ENCODE results near the gene STIP1. TPM values are rescaled to one million over a fixed set of nuclear protein-coding genes. Genes with fewer than 3 reads are reported as not detected.
A peak's percentile ranks its signal among the peaks of the same experiment; 100 is the strongest.

STIP1 gene
- total RNA-seq, 1 experiment from 2014 or later = 336 TPM

DNA sequence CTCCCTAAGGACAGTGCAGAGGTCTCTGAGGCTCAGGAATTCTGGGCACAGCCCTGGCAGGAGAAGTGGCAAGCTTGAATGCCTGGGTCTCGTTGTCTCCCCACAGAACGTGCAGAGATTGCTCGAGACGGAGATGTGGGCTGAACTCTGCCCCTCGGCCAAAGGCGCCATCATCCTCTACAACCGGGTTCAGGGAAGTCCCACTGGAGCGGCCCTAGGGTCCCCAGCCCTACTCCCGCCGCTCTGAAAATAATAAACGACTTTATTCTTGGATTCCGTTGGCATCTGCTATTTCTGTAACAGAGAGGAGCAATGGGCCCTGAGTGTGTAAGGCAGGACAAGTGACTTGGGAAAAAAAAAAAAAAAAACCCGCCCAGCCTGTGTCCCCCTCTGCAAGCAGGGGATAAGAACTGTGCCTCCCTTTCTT, 43.8 kb downstream of the STIP1 start:
- no peak for ATAC-seq
- Histone ChIP-seq H3K9me2 (ENCODE audit: insufficient read depth) (no peaks in the 10 kb centered on the region), H3K4me3 (replicated peaks in 1 of 2; ENCODE audit: low read depth in 1 of 2, low read length in 2 of 2) (peak overlapping the region; percentile 71 to 89), H2AFZ (ENCODE audit: low read depth, low read length, poor library complexity, severe bottlenecking) (no peak overlapping the region), H3K9ac (ENCODE audit: low read length) (peak overlapping the region; percentile 88), H3K36me3 (ENCODE audit: control insufficient read depth in 1 of 2, insufficient read depth in 2 of 2, low read length in 2 of 2) (no peaks in the 10 kb centered on the region), H3K4me2 (ENCODE audit: low read length) (peak overlapping the region; percentile 99), H3K9me3 (ENCODE audit: control insufficient read depth in 1 of 2, insufficient read depth in 1 of 2, low read depth in 1 of 2, low read length in 2 of 2) (no peaks in the 10 kb centered on the region), H3K27ac (ENCODE audit: low read depth, low read length) (peak overlapping the region; percentile 61), H3K27me3 (ENCODE audit: insufficient read depth, low read length) (no peaks in the 10 kb centered on the region), H3K4me1 (ENCODE audit: control insufficient read depth in 1 of 2, insufficient read depth in 2 of 2, low read length in 2 of 2) (peaks cover 28 to 69% of the 10 kb centered on the region in 2 experiments), H4K20me1 (ENCODE audit: insufficient read depth) (no peaks in the 10 kb centered on the region), H3K79me2 (ENCODE audit: insufficient read depth, low read length) (peaks cover 16% of the 10 kb centered on the region; the same call in 1 of the 2 replicates)
- ChIA-PET RAD21 (ENCODE audit: low non-redundant PET in 1 of 2, low total read pairs in 2 of 2, uncharacterized antibody in 2 of 2, unreplicated experiment in 2 of 2) (no interaction called here), POLR2A (no interaction called here), CTCF (no interaction called here)
- no peak for DNase-seq (ENCODE audit: low read depth, low spot score)
- BruUV-seq (replicated peaks) = no TSS peak
- TF ChIP-seq EZH2phosphoT487 (IDR thresholded peaks at IDR 0.05; ENCODE audit: borderline replicate concordance) = no peak
- TF ChIP-seq FOSL1 (IDR thresholded peaks at IDR 0.05; ENCODE audit: low read depth) = no peak
- TF ChIP-seq, protein P1, sequence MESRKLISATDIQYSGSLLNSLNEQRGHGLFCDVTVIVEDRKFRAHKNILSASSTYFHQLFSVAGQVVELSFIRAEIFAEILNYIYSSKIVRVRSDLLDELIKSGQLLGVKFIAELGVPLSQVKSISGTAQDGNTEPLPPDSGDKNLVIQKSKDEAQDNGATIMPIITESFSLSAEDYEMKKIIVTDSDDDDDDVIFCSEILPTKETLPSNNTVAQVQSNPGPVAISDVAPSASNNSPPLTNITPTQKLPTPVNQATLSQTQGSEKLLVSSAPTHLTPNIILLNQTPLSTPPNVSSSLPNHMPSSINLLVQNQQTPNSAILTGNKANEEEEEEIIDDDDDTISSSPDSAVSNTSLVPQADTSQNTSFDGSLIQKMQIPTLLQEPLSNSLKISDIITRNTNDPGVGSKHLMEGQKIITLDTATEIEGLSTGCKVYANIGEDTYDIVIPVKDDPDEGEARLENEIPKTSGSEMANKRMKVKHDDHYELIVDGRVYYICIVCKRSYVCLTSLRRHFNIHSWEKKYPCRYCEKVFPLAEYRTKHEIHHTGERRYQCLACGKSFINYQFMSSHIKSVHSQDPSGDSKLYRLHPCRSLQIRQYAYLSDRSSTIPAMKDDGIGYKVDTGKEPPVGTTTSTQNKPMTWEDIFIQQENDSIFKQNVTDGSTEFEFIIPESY (IDR thresholded peaks at IDR 0.05; ENCODE audit: extremely low read depth, insufficient replicate concordance, low read length) = no peak
- TF ChIP-seq, protein P2, sequence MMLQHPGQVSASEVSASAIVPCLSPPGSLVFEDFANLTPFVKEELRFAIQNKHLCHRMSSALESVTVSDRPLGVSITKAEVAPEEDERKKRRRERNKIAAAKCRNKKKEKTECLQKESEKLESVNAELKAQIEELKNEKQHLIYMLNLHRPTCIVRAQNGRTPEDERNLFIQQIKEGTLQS (IDR thresholded peaks at IDR 0.05) = no peak
- no peak for TF ChIP-seq EGR1 (IDR thresholded peaks at IDR 0.05; ENCODE audit: low read depth)
- TF ChIP-seq RAD21 (IDR thresholded peaks at IDR 0.05; ENCODE audit: low read depth) = no peak
- TF ChIP-seq, protein P3, sequence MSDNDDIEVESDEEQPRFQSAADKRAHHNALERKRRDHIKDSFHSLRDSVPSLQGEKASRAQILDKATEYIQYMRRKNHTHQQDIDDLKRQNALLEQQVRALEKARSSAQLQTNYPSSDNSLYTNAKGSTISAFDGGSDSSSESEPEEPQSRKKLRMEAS (IDR thresholded peaks at IDR 0.05) = no peak
- no peak for TF ChIP-seq CEBPB (IDR thresholded peaks at IDR 0.05; ENCODE audit: low read depth)
- TF ChIP-seq, protein P4, sequence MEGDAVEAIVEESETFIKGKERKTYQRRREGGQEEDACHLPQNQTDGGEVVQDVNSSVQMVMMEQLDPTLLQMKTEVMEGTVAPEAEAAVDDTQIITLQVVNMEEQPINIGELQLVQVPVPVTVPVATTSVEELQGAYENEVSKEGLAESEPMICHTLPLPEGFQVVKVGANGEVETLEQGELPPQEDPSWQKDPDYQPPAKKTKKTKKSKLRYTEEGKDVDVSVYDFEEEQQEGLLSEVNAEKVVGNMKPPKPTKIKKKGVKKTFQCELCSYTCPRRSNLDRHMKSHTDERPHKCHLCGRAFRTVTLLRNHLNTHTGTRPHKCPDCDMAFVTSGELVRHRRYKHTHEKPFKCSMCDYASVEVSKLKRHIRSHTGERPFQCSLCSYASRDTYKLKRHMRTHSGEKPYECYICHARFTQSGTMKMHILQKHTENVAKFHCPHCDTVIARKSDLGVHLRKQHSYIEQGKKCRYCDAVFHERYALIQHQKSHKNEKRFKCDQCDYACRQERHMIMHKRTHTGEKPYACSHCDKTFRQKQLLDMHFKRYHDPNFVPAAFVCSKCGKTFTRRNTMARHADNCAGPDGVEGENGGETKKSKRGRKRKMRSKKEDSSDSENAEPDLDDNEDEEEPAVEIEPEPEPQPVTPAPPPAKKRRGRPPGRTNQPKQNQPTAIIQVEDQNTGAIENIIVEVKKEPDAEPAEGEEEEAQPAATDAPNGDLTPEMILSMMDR (IDR thresholded peaks at IDR 0.05 in 2 of 3, conservative IDR thresholded peaks at IDR 0.05 in 1 of 3; ENCODE audit: borderline replicate concordance in 1 of 3, insufficient read depth in 1 of 3, low read depth in 2 of 3, low read length in 2 of 3) = no peak
- no peak for TF ChIP-seq ZFX (IDR thresholded peaks at IDR 0.05)
- no peak for TF ChIP-seq JUND (IDR thresholded peaks at IDR 0.05)
- TF ChIP-seq SP1 (IDR thresholded peaks at IDR 0.05; ENCODE audit: low read depth) = no peak
- TF ChIP-seq SRF (IDR thresholded peaks at IDR 0.05; ENCODE audit: low read depth) = no peak
- no peak for TF ChIP-seq POLR2A (IDR thresholded peaks at IDR 0.05; ENCODE audit: borderline replicate concordance, extremely low read depth, insufficient read depth, insufficient read length)
- no peak for TF ChIP-seq ELF1 (IDR thresholded peaks at IDR 0.05; ENCODE audit: borderline replicate concordance, low read depth)
- TF ChIP-seq, protein P5, sequence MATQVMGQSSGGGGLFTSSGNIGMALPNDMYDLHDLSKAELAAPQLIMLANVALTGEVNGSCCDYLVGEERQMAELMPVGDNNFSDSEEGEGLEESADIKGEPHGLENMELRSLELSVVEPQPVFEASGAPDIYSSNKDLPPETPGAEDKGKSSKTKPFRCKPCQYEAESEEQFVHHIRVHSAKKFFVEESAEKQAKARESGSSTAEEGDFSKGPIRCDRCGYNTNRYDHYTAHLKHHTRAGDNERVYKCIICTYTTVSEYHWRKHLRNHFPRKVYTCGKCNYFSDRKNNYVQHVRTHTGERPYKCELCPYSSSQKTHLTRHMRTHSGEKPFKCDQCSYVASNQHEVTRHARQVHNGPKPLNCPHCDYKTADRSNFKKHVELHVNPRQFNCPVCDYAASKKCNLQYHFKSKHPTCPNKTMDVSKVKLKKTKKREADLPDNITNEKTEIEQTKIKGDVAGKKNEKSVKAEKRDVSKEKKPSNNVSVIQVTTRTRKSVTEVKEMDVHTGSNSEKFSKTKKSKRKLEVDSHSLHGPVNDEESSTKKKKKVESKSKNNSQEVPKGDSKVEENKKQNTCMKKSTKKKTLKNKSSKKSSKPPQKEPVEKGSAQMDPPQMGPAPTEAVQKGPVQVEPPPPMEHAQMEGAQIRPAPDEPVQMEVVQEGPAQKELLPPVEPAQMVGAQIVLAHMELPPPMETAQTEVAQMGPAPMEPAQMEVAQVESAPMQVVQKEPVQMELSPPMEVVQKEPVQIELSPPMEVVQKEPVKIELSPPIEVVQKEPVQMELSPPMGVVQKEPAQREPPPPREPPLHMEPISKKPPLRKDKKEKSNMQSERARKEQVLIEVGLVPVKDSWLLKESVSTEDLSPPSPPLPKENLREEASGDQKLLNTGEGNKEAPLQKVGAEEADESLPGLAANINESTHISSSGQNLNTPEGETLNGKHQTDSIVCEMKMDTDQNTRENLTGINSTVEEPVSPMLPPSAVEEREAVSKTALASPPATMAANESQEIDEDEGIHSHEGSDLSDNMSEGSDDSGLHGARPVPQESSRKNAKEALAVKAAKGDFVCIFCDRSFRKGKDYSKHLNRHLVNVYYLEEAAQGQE (IDR thresholded peaks at IDR 0.05; ENCODE audit: low read depth) = no peak
- TF ChIP-seq CBX3 (IDR thresholded peaks at IDR 0.05; ENCODE audit: low read depth) = no peak
- intact Hi-C loops (cut with micrococcal nuclease) = no loop called here

All from HCT116 (cell line).